HG02943 (cell line): Measurements from ENCODE around the gene ALKBH1.
"Not testable (repeated sequence)": the region's sequence is repeated elsewhere in the genome, so short reads cannot be mapped to it uniquely, and the experiment has no call there.

Experiments used
- ATAC-seq: cut with Tn5 transposase; IDR thresholded peaks from one replicate; pipeline ENCODE4 v1.9.1; 2021; ENCODE audit warnings: mild to moderate bottlenecking, low read depth, moderate library complexity; ENCODE audit not compliant: unreplicated experiment

The ALKBH1 gene

GRCh38 chr14:77635466-77635865 lies 72.4 kb downstream of the ALKBH1 start:
- ATAC-seq, result not testable (repeated sequence)

GRCh38 chr14:77630111-77630510 lies 77.7 kb downstream of the ALKBH1 start:
- ATAC-seq, result no peak

DNA sequence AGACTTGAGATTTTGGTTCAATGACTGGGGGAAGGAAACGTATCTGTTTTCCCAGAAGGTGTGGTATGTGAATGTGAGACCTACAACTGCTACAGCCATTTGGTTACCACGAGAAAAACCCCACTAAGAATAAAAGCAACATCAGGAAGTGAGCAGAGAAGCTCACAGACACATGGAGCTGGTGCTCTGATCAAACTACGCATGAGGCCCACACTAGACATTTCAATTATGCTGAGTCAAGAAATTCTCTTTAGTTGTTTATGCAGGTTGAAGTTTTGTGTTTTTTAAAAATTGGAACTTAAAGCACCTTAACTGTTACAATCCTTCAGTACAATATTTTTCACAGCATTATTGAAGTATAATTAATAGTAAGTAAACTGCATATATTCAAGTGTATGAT lies 82.5 kb downstream of the ALKBH1 start:
- no peak for ATAC-seq

DNA sequence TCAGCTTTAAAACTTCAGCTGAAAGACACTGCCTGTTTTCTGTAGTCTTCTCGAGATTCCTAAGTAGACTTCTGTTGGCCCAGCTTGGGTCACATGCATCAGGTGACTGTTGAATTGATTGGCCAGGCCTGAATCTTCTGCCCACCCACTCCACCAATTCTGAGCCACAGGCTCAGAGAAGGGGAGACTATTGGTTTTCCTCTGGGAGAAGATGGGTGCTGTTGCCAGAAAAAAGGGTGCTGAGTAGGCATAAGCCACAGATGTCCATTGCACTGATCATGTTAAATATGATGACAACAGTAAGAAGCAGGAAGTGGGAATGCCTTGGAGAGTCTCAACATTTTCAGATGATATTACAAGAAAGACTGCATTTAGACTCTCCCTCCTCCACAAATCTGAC lies 84.6 kb downstream of the ALKBH1 start:
- ATAC-seq, result no peak
